Brain microvascular endothelial cell (primary cell): ENCODE results near the gene CD109.

ENCODE experiments used
- DNase-seq: peaks from one replicate; pipeline ENCODE4 v3.0.0-alpha.2; 2020
- H3K27ac ChIP-seq: fragments of 250-450 bp; sonication (Bioruptor Pico); 2 replicates; pipeline ENCODE4 v1.5.1; 2020; ENCODE audit warnings: mild to moderate bottlenecking, moderate library complexity
- H3K27me3 ChIP-seq: fragments of 250-450 bp; sonication (Bioruptor Pico); replicated peaks from 2 replicates; pipeline ENCODE4 v1.5.1; 2020; ENCODE audit warnings: mild to moderate bottlenecking
- H3K36me3 ChIP-seq: fragments of 250-450 bp; sonication (Bioruptor Pico); replicated peaks from 2 replicates; pipeline ENCODE4 v1.5.1; 2020; ENCODE audit warnings: mild to moderate bottlenecking
- H3K4me3 ChIP-seq: 2 replicates; pipeline ENCODE4 v1.5.1; 2011; ENCODE audit warnings: low read depth, mild to moderate bottlenecking, control low read depth, low read length, moderate library complexity
- CTCF ChIP-seq: IDR thresholded peaks from 2 replicates; pipeline ENCODE4 v1.5.1; 2011; ENCODE audit warnings: low read depth, mild to moderate bottlenecking, moderate library complexity, low read length, control low read depth, inconsistent platforms; ENCODE audit errors: missing control alignments
- in situ Hi-C: cut with HindIII; loops from 2 replicates; pipeline ENCODE4 v1.10.0; 2017; ENCODE audit warnings: low sequenced_read_pairs, low pct_ligation_motif_present

Gene CD109

GRCh38 chr6:73695619-73696421 lies at the start of gene CD109:
CD109 (plus strand) TSS chr6:73696203; CDS start chr6:73696216, 13 bp downstream.
- peak; percentile 51 for DNase-seq
- peak within 1 kb of the TSS; percentile 76 for H3K27ac ChIP-seq
- in situ Hi-C loops, result no loop called here
- H3K27me3 ChIP-seq, result no peaks in the 10 kb centered on the region
- H3K36me3 ChIP-seq, result no peaks in the 10 kb centered on the region
- H3K4me3 ChIP-seq, result peak within 1 kb of the TSS; percentile 67
- TF ChIP-seq CTCF, result no peak

GRCh38 chr6:73648166-73648565 lies 47.8 kb upstream of the CD109 start:
- TF ChIP-seq CTCF, result no peak
- in situ Hi-C loops, result no loop called here
- no peak for DNase-seq
- Histone ChIP-seq H3K36me3 (no peaks in the 10 kb centered on the region), H3K4me3 (no peak overlapping the region), H3K27me3 (no peaks in the 10 kb centered on the region), H3K27ac (no peak overlapping the region)

GRCh38 chr6:73649783-73650182 lies 46.2 kb upstream of the CD109 start:
- no peak overlapping the region for H3K4me3 ChIP-seq
- in situ Hi-C loops, result no loop called here
- no peaks in the 10 kb centered on the region for H3K27me3 ChIP-seq
- no peak overlapping the region for H3K27ac ChIP-seq
- H3K36me3 ChIP-seq, result no peaks in the 10 kb centered on the region
- DNase-seq, result no peak
- TF ChIP-seq CTCF, result no peak

- Histone ChIP-seq H3K4me3 (peak overlapping the region; percentile 93), H3K27me3 (no peaks in the 10 kb centered on the region), H3K27ac (peak overlapping the region; percentile 90), H3K36me3 (no peaks in the 10 kb centered on the region)
- DNase-seq, result peak; percentile 47
- in situ Hi-C loops, result no loop called here
- peak; percentile 54 for TF ChIP-seq CTCF
Measured at GRCh38 chr6:73652637-73653570, 43.1 kb upstream of the CD109 start.

- no peak for TF ChIP-seq CTCF
- peak within 1 kb of the TSS; percentile 93 for H3K4me3 ChIP-seq
- no peaks in the 10 kb centered on the region for H3K27me3 ChIP-seq
- DNase-seq, result peak; percentile 91
- no peaks in the 10 kb centered on the region for H3K36me3 ChIP-seq
- H3K27ac ChIP-seq, result peak within 1 kb of the TSS; percentile 90
- in situ Hi-C loops, result no loop called here
Measured at GRCh38 chr6:73653571-73654424, 42.2 kb upstream of the CD109 start, which contains the start of gene SLC17A5. SLC17A5 (minus strand) TSS chr6:73653992; CDS start chr6:73653886, 106 bp downstream.
